Tibial nerve (tissue), 4 donors: ENCODE data around the gene ZNF813. TPM values are rescaled to one million over a fixed set of nuclear protein-coding genes. Genes with fewer than 3 reads are reported as not detected.

Experiments
- DNase-seq, 2 donors: peaks; one replicate each; pipeline ENCODE4 v3.0.0-alpha.2; 2019; ENCODE audit warnings: low spot score in 2 of 2
- H3K27ac ChIP-seq, 4 donors: fragments of 200-600 bp; sonication (generic) in 3 of 4; one replicate each; pipeline ENCODE4 v1.5.1; 2017 to 2019; ENCODE audit warnings: mild to moderate bottlenecking in 1 of 4
- H3K27me3 ChIP-seq, 2 donors: fragments of 200-600 bp; sonication (generic) in 1 of 2; one replicate each; pipeline versions ENCODE4 v1.5.1 to v1.6.0; 2017 to 2019
- H3K36me3 ChIP-seq, 3 donors: fragments of 200-600 bp; sonication (generic); one replicate each; pipeline ENCODE4 v1.5.1; 2018 to 2019
- H3K4me1 ChIP-seq, 4 donors: fragments of 200-600 bp; sonication (generic) in 3 of 4; one replicate each; pipeline ENCODE4 v1.5.1; 2017 to 2019
- H3K4me3 ChIP-seq, 4 donors: fragments of 200-600 bp; sonication (generic) in 3 of 4; one replicate each; pipeline ENCODE4 v1.5.1; 2017 to 2019; ENCODE audit warnings: mild to moderate bottlenecking in 1 of 4, moderate library complexity in 1 of 4
- H3K9me3 ChIP-seq, 4 donors: fragments of 200-600 bp; sonication (generic) in 3 of 4; one replicate each; pipeline ENCODE4 v1.5.1; 2017 to 2019
- CTCF ChIP-seq, 5 experiments: fragments of 200-600 bp in 3 of 5; fragments of 450-650 bp in 2 of 5; sonication (generic) in 3 of 5; IDR thresholded peaks; one replicate each; pipeline ENCODE4 v1.5.1; 2016 to 2019; ENCODE audit warnings: antibody characterized with exemption in 5 of 5, mild to moderate bottlenecking in 3 of 5, moderate library complexity in 2 of 5
- EP300 ChIP-seq, 2 donors: sonication (generic); formaldehyde crosslinking; IDR thresholded peaks; one replicate each; pipeline ENCODE4 v1.6.1; 2017; ENCODE audit warnings: antibody characterized with exemption in 2 of 2, mild to moderate bottlenecking in 1 of 2
- POLR2A ChIP-seq, 2 donors: fragments of 450-650 bp; IDR thresholded peaks; one replicate each; pipeline ENCODE4 v1.6.1; 2017; ENCODE audit warnings: antibody characterized with exemption in 2 of 2, mild to moderate bottlenecking in 2 of 2, moderate library complexity in 2 of 2
- WGBS, 2 donors: methylation state at CpG; one replicate each; pipeline ENCODE4 v1.1.5; 2018; 5-methylcytosine and 5-hydroxymethylcytosine counted together
- total RNA-seq, 4 donors: library from RNA; depleted of rRNA; stranded (reverse); fragments of >200 nt; gene quantifications; one replicate each; pipeline ENCODE4 v1.1.0, GENCODE V29; 2016

The ZNF813 gene
- total RNA-seq, 4 donors from 2014 or later, result 2.5 to 4.9 (median 3.8) TPM

DNA sequence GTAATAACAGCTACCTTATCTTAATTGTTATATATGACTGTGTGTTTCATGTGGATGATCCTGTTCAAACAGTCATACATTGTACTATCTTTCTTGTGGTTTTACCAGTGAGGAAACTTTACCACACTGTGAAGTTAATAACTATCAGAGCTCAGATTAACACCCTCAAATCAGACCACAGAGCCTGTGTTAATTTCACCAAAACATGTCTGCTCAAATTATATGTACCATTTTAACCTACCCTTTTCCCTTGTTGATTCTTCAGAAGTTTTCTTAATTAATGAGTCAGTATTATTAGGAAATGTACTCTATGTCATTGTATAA lies 68.7 kb downstream of the ZNF813 start:
- DNase-seq, result no peak
- Histone ChIP-seq H3K4me1 (peaks cover 0 to 5% (median 0%) of the 10 kb centered on the region in 4 donors), H3K9me3 (no peaks in the 10 kb centered on the region), H3K36me3 (peaks cover 0 to under 1% (median 0%) of the 10 kb centered on the region in 3 donors), H3K27ac (no peak overlapping the region), H3K4me3 (no peak overlapping the region), H3K27me3 (no peaks in the 10 kb centered on the region)
- TF ChIP-seq EP300 (IDR thresholded peaks at IDR 0.05) (no peak), POLR2A (IDR thresholded peaks at IDR 0.05) (no peak), CTCF (IDR thresholded peaks at IDR 0.05) (no peak)

DNA sequence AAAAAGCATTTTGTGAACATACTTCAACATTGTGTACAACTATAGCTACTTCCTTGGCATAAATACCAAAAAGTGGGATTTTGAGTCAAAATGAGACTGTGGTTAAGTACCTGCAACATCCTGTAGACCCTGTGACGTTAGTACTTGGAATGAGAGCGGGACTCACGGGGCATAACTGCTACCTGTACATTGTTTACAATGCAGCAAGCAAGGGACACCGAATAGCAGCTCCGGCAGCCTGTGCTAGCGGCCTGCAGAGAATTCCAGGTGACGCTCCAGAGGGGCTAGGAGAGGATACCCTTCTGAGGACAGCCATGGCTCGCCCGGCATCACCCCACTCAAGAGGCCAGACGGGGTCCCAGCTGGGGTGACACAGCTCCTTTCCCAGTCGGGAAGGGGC lies 69.6 kb downstream of the ZNF813 start:
- 61 to 77% methylated on average over 7 to 11 of the region's 11 CpGs for WGBS, 2 donors
- Histone ChIP-seq H3K36me3 (peaks cover 0 to 4% (median 0%) of the 10 kb centered on the region in 3 donors), H3K9me3 (no peaks in the 10 kb centered on the region), H3K27me3 (no peaks in the 10 kb centered on the region), H3K4me3 (peak overlapping the region; percentile 59 to 74 (median 68)), H3K4me1 (peaks cover 0 to 5% (median 0%) of the 10 kb centered on the region in 4 donors), H3K27ac (peak overlapping the region; percentile 85 to 94 (median 86))
- TF ChIP-seq POLR2A (IDR thresholded peaks at IDR 0.05) (no peak), EP300 (IDR thresholded peaks at IDR 0.05) (no peak), CTCF (IDR thresholded peaks at IDR 0.05) (no peak)
- DNase-seq, result no peak

DNA sequence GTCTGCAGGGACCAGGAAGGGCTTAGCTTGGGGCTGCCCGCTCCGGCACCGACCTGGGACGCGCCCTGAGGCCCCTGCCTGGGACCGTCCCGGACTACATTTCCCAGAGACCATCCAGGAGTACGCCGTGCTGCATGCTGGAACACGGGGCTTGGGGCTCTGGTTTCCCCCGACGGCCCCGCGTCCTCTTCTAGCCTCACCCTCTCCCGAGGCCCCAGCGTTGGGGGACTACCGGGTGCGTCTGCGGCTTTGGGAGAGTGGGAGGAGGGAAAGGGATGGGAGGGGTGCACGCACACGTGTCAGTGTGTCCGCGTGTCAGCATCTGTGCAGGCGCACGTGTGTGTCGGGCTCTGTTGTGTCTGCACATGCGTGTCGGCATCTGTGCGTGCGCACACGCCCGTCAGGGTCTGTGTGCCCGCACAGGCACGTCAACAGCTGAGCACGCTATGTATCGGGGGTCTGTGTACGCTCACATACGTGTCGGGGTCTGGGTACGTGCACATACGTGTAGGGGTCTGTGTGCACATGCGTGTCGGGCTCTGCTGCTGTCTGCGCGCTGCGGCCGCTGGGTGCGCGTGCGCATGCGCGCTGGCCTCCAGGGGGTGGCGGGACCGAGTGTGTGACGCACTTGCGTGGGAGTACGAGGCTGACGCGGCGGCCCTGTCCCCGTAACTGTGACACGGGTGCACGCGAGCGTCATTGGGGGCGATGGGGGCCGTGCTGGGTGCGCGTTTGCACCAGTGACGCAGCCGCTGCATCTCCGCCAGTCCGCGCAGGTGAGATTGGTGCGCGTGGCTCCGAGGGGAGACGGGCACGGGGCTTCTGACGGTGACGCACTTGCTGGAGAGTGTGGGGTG lies 70.2 kb downstream of the ZNF813 start, which contains the start of gene ZNF331:
Gene ZNF331, plus strand, starts transcription at position 625 of the 857 bp plus-strand sequence. CDS start 31,232 bp downstream, outside the sequence.
- 67 to 73% methylated on average over 58 to 81 of the region's 81 CpGs for WGBS, 2 donors
- Histone ChIP-seq H3K9me3 (no peaks in the 10 kb centered on the region), H3K4me3 (peak within 1 kb of the TSS; percentile 59 to 74 (median 68)), H3K36me3 (peaks cover 0 to 6% (median 0%) of the 10 kb centered on the region in 3 donors), H3K27me3 (no peaks in the 10 kb centered on the region), H3K27ac (peak within 1 kb of the TSS; percentile 85 to 94 (median 86)), H3K4me1 (peaks cover 0 to 5% (median 0%) of the 10 kb centered on the region in 4 donors)
- DNase-seq, result peak; percentile 68 to 73
- peak in 3 of 5 experiments; percentile 37 to 80 (median 78) for TF ChIP-seq CTCF (IDR thresholded peaks at IDR 0.05)
- TF ChIP-seq EP300 (IDR thresholded peaks at IDR 0.05), result peak; percentile 84 to 90
- peak; percentile 61 to 75 for TF ChIP-seq POLR2A (IDR thresholded peaks at IDR 0.05)

- H3K27ac ChIP-seq, result peak overlapping the region; percentile 85 to 94 (median 86)
- DNase-seq, result no peak
- WGBS, 2 donors, result 51 to 60% methylated on average over 24 to 36 of the region's 36 CpGs
- no peaks in the 10 kb centered on the region for H3K27me3 ChIP-seq
- H3K4me3 ChIP-seq, result peak overlapping the region; percentile 59 to 74 (median 68)
- TF ChIP-seq EP300 (IDR thresholded peaks at IDR 0.05), result no peak
- TF ChIP-seq POLR2A (IDR thresholded peaks at IDR 0.05), result peak in 1 of 2 donors; percentile 6
- TF ChIP-seq CTCF (IDR thresholded peaks at IDR 0.05), result no peak
- peaks cover 0 to 5% (median 0%) of the 10 kb centered on the region in 4 donors for H3K4me1 ChIP-seq
- no peaks in the 10 kb centered on the region for H3K9me3 ChIP-seq
- peaks cover 0 to 12% (median 0%) of the 10 kb centered on the region in 3 donors for H3K36me3 ChIP-seq
Measured at GRCh38 chr19:53538378-53539109, 71.0 kb downstream of the ZNF813 start.
